C4-2B (cell line): ENCODE measurements around the gene TIMM8A.

ENCODE experiments used
- CTCF ChIP-seq: fragments of 450-650 bp; conservative IDR thresholded peaks from 2 replicates; pipeline ENCODE4 v1.5.1; 2017; ENCODE audit warnings: mild to moderate bottlenecking
- ZFX ChIP-seq: fragments of 450-650 bp; IDR thresholded peaks from 2 replicates; pipeline ENCODE4 v1.6.1; 2017

GRCh38 chrX:101347859-101348451 is 587 bp downstream of the TIMM8A start:
- TF ChIP-seq CTCF (no peak), ZFX (no peak)
